Transverse colon (tissue), 4 donors: ENCODE measurements around the gene C10orf88. TPM values are rescaled to one million over a fixed set of nuclear protein-coding genes. Genes with fewer than 3 reads are reported as not detected.

ENCODE experiments used
- DNase-seq: peaks from one replicate; pipeline ENCODE4 v3.0.0-alpha.2; 2019
- H3K27ac ChIP-seq, 4 donors: fragments of 200-600 bp; sonication (generic); 2 replicates each; pipeline ENCODE4 v1.5.1; 2016 to 2018; ENCODE audit warnings: inconsistent platforms in 4 of 4
- H3K27me3 ChIP-seq: fragments of 200-600 bp; sonication (generic); 2 replicates; pipeline ENCODE4 v1.5.1; 2017; ENCODE audit warnings: inconsistent platforms
- H3K36me3 ChIP-seq, 4 donors: fragments of 200-600 bp; sonication (generic); 2 replicates each; pipeline ENCODE4 v1.5.1; 2017 to 2019; ENCODE audit warnings: inconsistent platforms in 4 of 4
- H3K4me1 ChIP-seq, 4 donors: fragments of 200-600 bp; sonication (generic); 2 replicates each; pipeline ENCODE4 v1.5.1; 2017 to 2020; ENCODE audit warnings: inconsistent platforms in 4 of 4
- H3K4me3 ChIP-seq, 4 donors: fragments of 200-600 bp; sonication (generic); 1 replicate in 1 of 4; 2 replicates in 3 of 4; pipeline versions ENCODE4 v1.5.1 to v1.6.1; 2017 to 2019; ENCODE audit warnings: inconsistent platforms in 4 of 4
- H3K9me3 ChIP-seq, 2 donors: fragments of 200-600 bp; sonication (generic); 2 replicates each; pipeline ENCODE4 v1.5.1; 2017 to 2019; ENCODE audit warnings: inconsistent platforms in 2 of 2
- CTCF ChIP-seq, 5 experiments: fragments of 200-600 bp in 3 of 5; fragments of 450-650 bp in 2 of 5; sonication (generic) in 3 of 5; IDR thresholded peaks; 1 replicate in 2 of 5; 2 replicates in 3 of 5; pipeline ENCODE4 v1.5.1; 2016 to 2017; ENCODE audit warnings: antibody characterized with exemption in 5 of 5, inconsistent platforms in 3 of 5, mild to moderate bottlenecking in 2 of 5, moderate library complexity in 1 of 5
- EP300 ChIP-seq: sonication (generic); formaldehyde crosslinking; IDR thresholded peaks from one replicate; pipeline ENCODE4 v1.6.1; 2017; ENCODE audit warnings: antibody characterized with exemption, low read depth
- POLR2A ChIP-seq: fragments of 450-650 bp; IDR thresholded peaks from one replicate; pipeline ENCODE4 v1.6.1; 2016; ENCODE audit warnings: antibody characterized with exemption, mild to moderate bottlenecking, moderate library complexity
- POLR2AphosphoS5 ChIP-seq, 3 donors: sonication (generic); formaldehyde crosslinking; IDR thresholded peaks; one replicate each; pipeline ENCODE4 v1.6.1; 2016; ENCODE audit warnings: antibody characterized with exemption in 3 of 3
- WGBS, 2 donors: methylation state at CpG; one replicate each; pipeline ENCODE4 v1.1.5; 2018; ENCODE audit warnings: low coverage in 1 of 2; 5-methylcytosine and 5-hydroxymethylcytosine counted together
- in situ Hi-C, 4 donors: fragments of 200-750 bp; cut with MboI; loops; one replicate each; pipeline versions ENCODE4 v1.15.0 to v1.15.1; 2017; ENCODE audit warnings: low sequenced_read_pairs in 3 of 4, low pct_ligation_motif_present in 1 of 4, low pct_unique_long_range_greater_than_20kb in 1 of 4
- intact Hi-C: fragments of 100-400 bp; cut with DNase I; formaldehyde crosslinking; loops from one replicate; pipeline ENCODE4 v1.15.1; 2023; ENCODE audit warnings: low total_unique reads
- total RNA-seq, 4 donors: library from RNA; depleted of rRNA; stranded (reverse); fragments of >200 nt; gene quantifications; one replicate each; pipeline ENCODE4 v1.1.0, GENCODE V29; 2016

The C10orf88 gene
- total RNA-seq, 4 donors from 2014 or later: 4.9 to 30.8 (median 7.4) TPM

- peaks cover 0 to 5% (median 2%) of the 10 kb centered on the region in 4 donors for H3K36me3 ChIP-seq
- no peak for DNase-seq
- in situ Hi-C loops (no loop called here), intact Hi-C loops (no loop called here)
- no peak overlapping the region for H3K4me3 ChIP-seq
- no peaks in the 10 kb centered on the region for H3K27me3 ChIP-seq
- WGBS, 2 donors: 54 to 74% methylated on average over 5 to 6 of the region's 6 CpGs
- no peaks in the 10 kb centered on the region for H3K4me1 ChIP-seq
- no peak for TF ChIP-seq POLR2AphosphoS5 (IDR thresholded peaks at IDR 0.05)
- TF ChIP-seq CTCF (IDR thresholded peaks at IDR 0.05): no peak
- TF ChIP-seq EP300: no peak
- no peak for TF ChIP-seq POLR2A
- H3K9me3 ChIP-seq: no peaks in the 10 kb centered on the region
- no peak overlapping the region for H3K27ac ChIP-seq
Observed at GRCh38 chr10:122931088-122931906, 22.7 kb downstream of the C10orf88 start.

GRCh38 chr10:122930140-122930539, 23.9 kb downstream of the C10orf88 start:
- in situ Hi-C loops: no loop called here
- H3K4me3 ChIP-seq: no peak overlapping the region
- intact Hi-C loops: no loop called here
- H3K27me3 ChIP-seq: no peaks in the 10 kb centered on the region
- DNase-seq: no peak
- TF ChIP-seq EP300 (no peak), POLR2A (no peak), CTCF (IDR thresholded peaks at IDR 0.05) (no peak), POLR2AphosphoS5 (IDR thresholded peaks at IDR 0.05) (no peak)
- no peaks in the 10 kb centered on the region for H3K9me3 ChIP-seq
- H3K4me1 ChIP-seq: no peaks in the 10 kb centered on the region
- H3K36me3 ChIP-seq: no peaks in the 10 kb centered on the region
- no peak overlapping the region for H3K27ac ChIP-seq
- WGBS, 2 donors: 94 to 100% methylated on average over 1 of the region's 1 CpG

GRCh38 chr10:122915700-122916099, 38.3 kb downstream of the C10orf88 start:
- H3K27ac ChIP-seq: no peak overlapping the region
- no peak overlapping the region for H3K4me3 ChIP-seq
- intact Hi-C loops: no loop called here
- H3K27me3 ChIP-seq: no peaks in the 10 kb centered on the region
- DNase-seq: no peak
- no peaks in the 10 kb centered on the region for H3K9me3 ChIP-seq
- in situ Hi-C loops: no loop called here
- 67% methylated on average over 2 of the region's 2 CpGs; no CpG with 5 or more reads in 1 of the 2 donors for WGBS, 2 donors
- no peaks in the 10 kb centered on the region for H3K4me1 ChIP-seq
- no peaks in the 10 kb centered on the region for H3K36me3 ChIP-seq
- TF ChIP-seq POLR2A: no peak
- TF ChIP-seq POLR2AphosphoS5 (IDR thresholded peaks at IDR 0.05): no peak
- TF ChIP-seq CTCF (IDR thresholded peaks at IDR 0.05): no peak

- H3K9me3 ChIP-seq: no peaks in the 10 kb centered on the region
- no peaks in the 10 kb centered on the region for H3K27me3 ChIP-seq
- H3K27ac ChIP-seq: no peak overlapping the region
- intact Hi-C loops (no loop called here), in situ Hi-C loops (no loop called here)
- 39% methylated on average over 5 of the region's 5 CpGs; no CpG with 5 or more reads in 1 of the 2 donors for WGBS, 2 donors
- H3K36me3 ChIP-seq: no peaks in the 10 kb centered on the region
- peak; percentile 24 for DNase-seq
- no peak for TF ChIP-seq POLR2AphosphoS5 (IDR thresholded peaks at IDR 0.05)
- TF ChIP-seq CTCF (IDR thresholded peaks at IDR 0.05): no peak
- no peak for TF ChIP-seq POLR2A
- no peaks in the 10 kb centered on the region for H3K4me1 ChIP-seq
- H3K4me3 ChIP-seq: no peak overlapping the region
Observed at GRCh38 chr10:122911889-122912484, 42.0 kb downstream of the C10orf88 start.
